HCT116 (cell line): ENCODE data around the gene CSRP1. TPM values are rescaled to one million over a fixed set of nuclear protein-coding genes. Genes with fewer than 3 reads are reported as not detected.

Experiments
- ATAC-seq: fragments of 200-7000 bp; cut with Tn5 transposase; 2 replicates; pipeline ENCODE4 v1.9.1; 2020; ENCODE audit warnings: mild to moderate bottlenecking, moderate library complexity
- BruUV-seq: library from RNA; stranded (reverse); fragments of 400-500 nt; replicated peaks from 2 replicates; lab custom pipeline; 2021; lab: Mats Ljungman, UMichigan
- CTCF ChIA-PET: fragments of 300-600 bp; sonication (Branson Sonifier 250); formaldehyde crosslinking; loops from one replicate; lab custom pipeline; 2021; ENCODE audit warnings: antibody characterized with exemption; lab: Charles Lee
- POLR2A ChIA-PET: fragments of 300-600, 350-600 bp; sonication (Branson Sonifier 250); formaldehyde crosslinking; loops from one replicate; lab custom pipeline; 2021; ENCODE audit warnings: antibody characterized with exemption; lab: Charles Lee
- RAD21 ChIA-PET, 2 experiments: fragments of 300-600 bp; sonication (Branson Sonifier 250); formaldehyde crosslinking; loops; one replicate each; lab custom pipeline; 2023; ENCODE audit warnings: low total read pairs in 2 of 2; ENCODE audit not compliant: uncharacterized antibody in 2 of 2, unreplicated experiment in 2 of 2, low non-redundant PET in 1 of 2; lab: Charles Lee
- DNase-seq: peaks from one replicate; pipeline ENCODE4 v3.0.0-alpha.2; 2010; ENCODE audit warnings: low read depth, low spot score
- H2AFZ ChIP-seq: fragments of 200-600 bp; shearing (Covaris generic), sonication (generic); 2 replicates; pipeline ENCODE4 v1.6.1; 2017; ENCODE audit warnings: low read depth, mixed run types, mixed read lengths, antibody characterized with exemption, low read length; ENCODE audit not compliant: poor library complexity, severe bottlenecking
- H3K27ac ChIP-seq: 2 replicates; pipeline ENCODE4 v1.5.1; 2012; ENCODE audit warnings: low read depth, low read length
- H3K27me3 ChIP-seq: fragments of 200-600 bp; sonication (generic); 2 replicates; pipeline ENCODE4 v1.6.1; 2016; ENCODE audit warnings: mixed run types, low read length, mixed read lengths; ENCODE audit not compliant: insufficient read depth
- H3K36me3 ChIP-seq, 2 experiments: fragments of 200-500 bp in 1 of 2; fragments of 200-600 bp in 1 of 2; sonication (Bioruptor generic) in 1 of 2; sonication (generic) in 1 of 2; 2 replicates each; pipeline versions ENCODE4 v1.5.1 to v1.6.1; 2014 to 2016; ENCODE audit warnings: low read length in 2 of 2, inconsistent platforms in 1 of 2, mixed read lengths in 1 of 2, mixed run types in 1 of 2; ENCODE audit not compliant: insufficient read depth in 2 of 2, control insufficient read depth in 1 of 2
- H3K4me1 ChIP-seq, 2 experiments: fragments of 200-600 bp in 1 of 2; sonication (generic) in 1 of 2; 2 replicates each; pipeline versions ENCODE4 v1.5.1 to v1.6.1; 2012 to 2017; ENCODE audit warnings: low read length in 2 of 2, inconsistent platforms in 1 of 2, mild to moderate bottlenecking in 1 of 2, mixed read lengths in 1 of 2, mixed run types in 1 of 2, moderate library complexity in 1 of 2; ENCODE audit not compliant: insufficient read depth in 2 of 2, control insufficient read depth in 1 of 2
- H3K4me2 ChIP-seq: fragments of 200-600 bp; sonication (generic); 2 replicates; pipeline ENCODE4 v1.6.1; 2017; ENCODE audit warnings: mixed run types, low read length, mixed read lengths
- H3K4me3 ChIP-seq, 2 experiments: fragments of 200-600 bp in 1 of 2; sonication (generic) in 1 of 2; replicated peaks in 1 of 2; 2 replicates each; pipeline ENCODE4 v1.5.1; 2011 to 2016; ENCODE audit warnings: low read length in 2 of 2, control low read depth in 1 of 2, low read depth in 1 of 2, mild to moderate bottlenecking in 1 of 2, mixed read lengths in 1 of 2, mixed run types in 1 of 2
- H3K79me2 ChIP-seq: fragments of 200-600 bp; sonication (generic); 2 replicates; pipeline ENCODE4 v1.6.1; 2017; ENCODE audit warnings: mild to moderate bottlenecking, mixed run types, low read length, moderate library complexity, mixed read lengths; ENCODE audit not compliant: insufficient read depth
- H3K9ac ChIP-seq: fragments of 200-600 bp; sonication (generic); 2 replicates; pipeline ENCODE4 v1.6.1; 2016; ENCODE audit warnings: low read length, mixed read lengths
- H3K9me2 ChIP-seq: fragments of 200-600 bp; sonication (generic), shearing (Covaris generic); 2 replicates; pipeline ENCODE4 v1.6.1; 2017; ENCODE audit warnings: mixed run types, mild to moderate bottlenecking, moderate library complexity; ENCODE audit not compliant: insufficient read depth
- H3K9me3 ChIP-seq, 2 experiments: fragments of 200-500 bp in 1 of 2; fragments of 200-600 bp in 1 of 2; sonication (Bioruptor generic) in 1 of 2; sonication (generic) in 1 of 2; 2 replicates each; pipeline ENCODE4 v1.6.1; 2014 to 2017; ENCODE audit warnings: low read length in 2 of 2, mixed read lengths in 2 of 2, inconsistent platforms in 1 of 2, low read depth in 1 of 2, mild to moderate bottlenecking in 1 of 2, mixed run types in 1 of 2, moderate library complexity in 1 of 2; ENCODE audit not compliant: control insufficient read depth in 1 of 2, insufficient read depth in 1 of 2
- H4K20me1 ChIP-seq: fragments of 200-600 bp; sonication (generic), shearing (Covaris generic); 2 replicates; pipeline ENCODE4 v1.6.1; 2017; ENCODE audit warnings: mixed run types, mild to moderate bottlenecking, moderate library complexity; ENCODE audit not compliant: insufficient read depth
- CEBPB ChIP-seq: IDR thresholded peaks from 2 replicates; pipeline ENCODE4 v1.6.1; 2012; ENCODE audit warnings: low read depth
- EGR1 ChIP-seq: IDR thresholded peaks from 2 replicates; pipeline ENCODE4 v1.6.1; 2012; ENCODE audit warnings: low read depth
- ELF1 ChIP-seq: IDR thresholded peaks from 2 replicates; pipeline ENCODE4 v1.6.1; 2012; ENCODE audit warnings: low read depth, borderline replicate concordance
- EZH2 ChIP-seq: fragments of 200-600 bp; sonication (generic); IDR thresholded peaks from 2 replicates; pipeline ENCODE4 v1.6.1; 2017; ENCODE audit warnings: antibody characterized with exemption, mixed run types
- EZH2phosphoT487 ChIP-seq: fragments of 200-600 bp; IDR thresholded peaks from 2 replicates; pipeline ENCODE4 v1.6.1; 2018; ENCODE audit warnings: antibody characterized with exemption, borderline replicate concordance
- FOSL1 ChIP-seq: IDR thresholded peaks from 2 replicates; pipeline ENCODE4 v1.6.1; 2012; ENCODE audit warnings: low read depth
- JUND ChIP-seq: IDR thresholded peaks from 2 replicates; pipeline ENCODE4 v1.6.1; 2012
- POLR2A ChIP-seq: IDR thresholded peaks from 2 replicates; pipeline ENCODE4 v1.7.0; 2011; ENCODE audit warnings: borderline replicate concordance; ENCODE audit not compliant: insufficient read depth, insufficient read length; ENCODE audit errors: extremely low read depth
- POLR2AphosphoS5 ChIP-seq: IDR thresholded peaks from 2 replicates; pipeline ENCODE4 v1.6.1; 2011; ENCODE audit warnings: mild to moderate bottlenecking, low read depth, low read length, moderate library complexity
- RAD21 ChIP-seq: IDR thresholded peaks from 2 replicates; pipeline ENCODE4 v1.6.1; 2012; ENCODE audit warnings: low read depth, mild to moderate bottlenecking
- SIN3A ChIP-seq: IDR thresholded peaks from 2 replicates; pipeline ENCODE4 v1.6.1; 2012; ENCODE audit warnings: low read depth
- SP1 ChIP-seq: IDR thresholded peaks from 2 replicates; pipeline ENCODE4 v1.6.1; 2012; ENCODE audit warnings: low read depth
- SRF ChIP-seq: IDR thresholded peaks from 2 replicates; pipeline ENCODE4 v1.6.1; 2012; ENCODE audit warnings: low read depth
- TCF7L2 ChIP-seq: IDR thresholded peaks from 2 replicates; pipeline ENCODE4 v1.7.0; 2011; ENCODE audit warnings: borderline replicate concordance, inconsistent platforms; ENCODE audit not compliant: insufficient read depth, insufficient read length; ENCODE audit errors: extremely low read depth
- YY1 ChIP-seq: IDR thresholded peaks from 2 replicates; pipeline ENCODE4 v1.6.1; 2011; ENCODE audit warnings: low read length, low read depth, moderate library complexity, mild to moderate bottlenecking; ENCODE audit not compliant: insufficient replicate concordance; ENCODE audit errors: extremely low read depth
- ZFX ChIP-seq: fragments of 450-650 bp; IDR thresholded peaks from 2 replicates; pipeline ENCODE4 v1.6.1; 2017
- ZNF274 ChIP-seq: fragments of 200-500 bp; sonication (Bioruptor generic); IDR thresholded peaks from 2 replicates; pipeline ENCODE4 v1.6.1; 2014; ENCODE audit warnings: mild to moderate bottlenecking, low read depth, low read length, inconsistent platforms
- intact Hi-C: fragments of 100-400 bp; cut with micrococcal nuclease; formaldehyde crosslinking; loops from 2 replicates; pipeline ENCODE4 v1.10.0; 2022
- total RNA-seq: library from RNA; stranded (reverse); gene quantifications from one replicate; pipeline ENCODE4 v1.2.1, GENCODE V29; 2021; ENCODE audit not compliant: unreplicated experiment
- TF ChIP-seq, protein P1 (sequence below): IDR thresholded peaks from 2 replicates; pipeline ENCODE4 v1.6.1; 2012
- TF ChIP-seq, protein P2 (sequence below): IDR thresholded peaks from 2 replicates; pipeline ENCODE4 v1.6.1; 2012

The CSRP1 gene
- total RNA-seq, 1 experiment from 2014 or later = 51.7 TPM

DNA sequence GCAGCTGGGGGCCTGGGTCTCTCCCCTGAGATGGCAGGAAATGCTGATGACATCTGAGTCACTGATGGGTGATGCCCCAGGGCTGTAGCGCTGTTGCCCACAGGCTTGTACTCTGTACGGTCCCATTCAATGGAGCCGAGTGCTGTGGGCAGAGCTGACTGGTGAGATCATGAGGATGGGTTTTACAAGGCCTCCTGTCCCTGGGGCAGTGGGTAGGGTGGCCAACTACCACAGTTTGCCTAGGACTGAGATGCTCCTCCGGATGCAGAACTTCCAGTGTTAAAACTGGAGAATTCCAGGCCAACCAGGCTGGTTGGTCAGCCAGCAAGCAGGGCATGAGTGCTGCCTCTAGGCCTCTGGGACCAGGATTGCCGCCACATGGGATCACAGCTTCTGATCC is 47.1 kb downstream of the CSRP1 start:
- ChIA-PET POLR2A (interaction anchor here (0.5 to 2.6 kb wide), 2 partner anchors 20 to 27 kb away, joined by 3 to 7 read pairs; no protein-coding TSS in a partner anchor), RAD21 (no interaction called here), CTCF (interaction anchor here (1.1 to 4.2 kb wide), 3 partner anchors 11 to 53 kb away, joined by 3 to 35 read pairs (median 21); no protein-coding TSS in a partner anchor)
- no peak overlapping the region for H3K27ac ChIP-seq
- no peak overlapping the region for H3K4me3 ChIP-seq
- no peaks in the 10 kb centered on the region for H4K20me1 ChIP-seq
- H3K9me3 ChIP-seq = no peaks in the 10 kb centered on the region
- no TSS peak for BruUV-seq
- H3K9me2 ChIP-seq = no peaks in the 10 kb centered on the region
- no peaks in the 10 kb centered on the region for H3K79me2 ChIP-seq
- no peak for TF ChIP-seq EZH2phosphoT487
- no peak for TF ChIP-seq SRF
- no peak for TF ChIP-seq SIN3A
- no peak for TF ChIP-seq SP1
- TF ChIP-seq CEBPB = no peak
- TF ChIP-seq ELF1 = no peak
- no peak for TF ChIP-seq EGR1
- no peak for TF ChIP-seq TCF7L2
- TF ChIP-seq ZFX = no peak
- no peak for TF ChIP-seq ZNF274
- intact Hi-C loops = no loop called here
- ATAC-seq (no peak), DNase-seq (no peak)
- no peaks in the 10 kb centered on the region for H3K27me3 ChIP-seq
- no peak overlapping the region for H3K9ac ChIP-seq
- peaks cover 41 to 79% of the 10 kb centered on the region in 2 experiments for H3K4me1 ChIP-seq
- no peak overlapping the region for H2AFZ ChIP-seq
- H3K36me3 ChIP-seq = peaks cover 0 to 2% of the 10 kb centered on the region in 2 experiments; a peak in 1 of 4 replicates
- peak overlapping the region; percentile 77 for H3K4me2 ChIP-seq

DNA sequence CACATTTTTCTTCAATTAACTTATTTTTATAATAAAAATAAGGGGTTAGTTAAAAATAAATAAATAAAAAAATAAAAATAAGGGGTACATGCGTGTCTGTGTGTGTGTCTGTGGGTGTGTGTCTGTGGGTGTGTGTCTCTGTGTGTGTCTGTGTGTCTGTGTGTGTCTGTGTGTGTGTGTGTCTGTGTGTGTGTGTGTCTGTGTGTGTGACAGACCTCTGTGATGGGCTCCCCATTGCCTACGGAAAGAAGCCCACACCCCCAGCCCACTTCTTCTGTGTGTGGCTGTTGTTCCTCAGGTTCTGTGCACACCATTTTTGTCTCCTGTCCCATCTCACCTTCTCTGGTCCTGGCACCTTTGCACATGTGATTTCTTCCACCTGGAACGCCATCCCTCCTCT is 47.9 kb downstream of the CSRP1 start:
- no peak overlapping the region for H2AFZ ChIP-seq
- H3K36me3 ChIP-seq = no peaks in the 10 kb centered on the region
- H3K9ac ChIP-seq = no peak overlapping the region
- H3K4me2 ChIP-seq = no peak overlapping the region
- no peak overlapping the region for H3K27ac ChIP-seq
- H3K27me3 ChIP-seq = no peaks in the 10 kb centered on the region
- H3K4me3 ChIP-seq = no peak overlapping the region
- H3K4me1 ChIP-seq = peaks cover 41 to 72% of the 10 kb centered on the region in 2 experiments
- ATAC-seq = no peak
- no peaks in the 10 kb centered on the region for H3K79me2 ChIP-seq
- DNase-seq = no peak
- H3K9me3 ChIP-seq = no peaks in the 10 kb centered on the region
- H3K9me2 ChIP-seq = no peaks in the 10 kb centered on the region
- CTCF ChIA-PET = interaction anchor here (1.1 to 3.6 kb wide), 3 partner anchors 10 to 54 kb away, joined by 3 to 35 read pairs (median 3); no protein-coding TSS in a partner anchor
- RAD21 ChIA-PET = no interaction called here
- BruUV-seq = no TSS peak
- intact Hi-C loops = no loop called here
- no peak for TF ChIP-seq EZH2phosphoT487
- no peak for TF ChIP-seq POLR2A
- TF ChIP-seq, protein P1, sequence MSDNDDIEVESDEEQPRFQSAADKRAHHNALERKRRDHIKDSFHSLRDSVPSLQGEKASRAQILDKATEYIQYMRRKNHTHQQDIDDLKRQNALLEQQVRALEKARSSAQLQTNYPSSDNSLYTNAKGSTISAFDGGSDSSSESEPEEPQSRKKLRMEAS = no peak
- TF ChIP-seq RAD21 = no peak
- no peak for TF ChIP-seq SRF
- no peak for TF ChIP-seq JUND
- no peak for TF ChIP-seq POLR2AphosphoS5
- TF ChIP-seq, protein P2, sequence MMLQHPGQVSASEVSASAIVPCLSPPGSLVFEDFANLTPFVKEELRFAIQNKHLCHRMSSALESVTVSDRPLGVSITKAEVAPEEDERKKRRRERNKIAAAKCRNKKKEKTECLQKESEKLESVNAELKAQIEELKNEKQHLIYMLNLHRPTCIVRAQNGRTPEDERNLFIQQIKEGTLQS = no peak
- TF ChIP-seq EZH2 = no peak
- TF ChIP-seq EGR1 = no peak
- TF ChIP-seq ZNF274 = no peak
- TF ChIP-seq CEBPB = no peak
- no peak for TF ChIP-seq TCF7L2
- no peak for TF ChIP-seq ZFX
- no peak for TF ChIP-seq ELF1
- TF ChIP-seq SIN3A = no peak
- TF ChIP-seq SP1 = no peak
- no peak for TF ChIP-seq FOSL1
- TF ChIP-seq YY1 = no peak
- POLR2A ChIA-PET = interaction anchor here (0.5 to 2.6 kb wide), 2 partner anchors 21 to 26 kb away, joined by 3 to 7 read pairs; no protein-coding TSS in a partner anchor
- H4K20me1 ChIP-seq = no peaks in the 10 kb centered on the region
